HCT116 (cell line): ENCODE measurements around the gene SUCLG1. TPM values are rescaled to one million over a fixed set of nuclear protein-coding genes. Genes with fewer than 3 reads are reported as not detected.

Experiments used
- ATAC-seq: fragments of 200-7000 bp; cut with Tn5 transposase; 2 replicates; pipeline ENCODE4 v1.9.1; 2020; ENCODE audit warnings: mild to moderate bottlenecking, moderate library complexity
- BruUV-seq: library from RNA; stranded (reverse); fragments of 400-500 nt; replicated peaks from 2 replicates; lab custom pipeline; 2021; lab: Mats Ljungman, UMichigan
- CTCF ChIA-PET: fragments of 300-600 bp; sonication (Branson Sonifier 250); formaldehyde crosslinking; loops from one replicate; lab custom pipeline; 2021; ENCODE audit warnings: antibody characterized with exemption; lab: Charles Lee
- POLR2A ChIA-PET: fragments of 300-600, 350-600 bp; sonication (Branson Sonifier 250); formaldehyde crosslinking; loops from one replicate; lab custom pipeline; 2021; ENCODE audit warnings: antibody characterized with exemption; lab: Charles Lee
- RAD21 ChIA-PET, 2 experiments: fragments of 300-600 bp; sonication (Branson Sonifier 250); formaldehyde crosslinking; loops; one replicate each; lab custom pipeline; 2023; ENCODE audit warnings: low total read pairs in 2 of 2; ENCODE audit not compliant: uncharacterized antibody in 2 of 2, unreplicated experiment in 2 of 2, low non-redundant PET in 1 of 2; lab: Charles Lee
- DNase-seq: peaks from one replicate; pipeline ENCODE4 v3.0.0-alpha.2; 2010; ENCODE audit warnings: low read depth, low spot score
- H2AFZ ChIP-seq: fragments of 200-600 bp; shearing (Covaris generic), sonication (generic); 2 replicates; pipeline ENCODE4 v1.6.1; 2017; ENCODE audit warnings: low read depth, mixed run types, mixed read lengths, antibody characterized with exemption, low read length; ENCODE audit not compliant: poor library complexity, severe bottlenecking
- H3K27ac ChIP-seq: 2 replicates; pipeline ENCODE4 v1.5.1; 2012; ENCODE audit warnings: low read depth, low read length
- H3K27me3 ChIP-seq: fragments of 200-600 bp; sonication (generic); 2 replicates; pipeline ENCODE4 v1.6.1; 2016; ENCODE audit warnings: mixed run types, low read length, mixed read lengths; ENCODE audit not compliant: insufficient read depth
- H3K36me3 ChIP-seq, 2 experiments: fragments of 200-500 bp in 1 of 2; fragments of 200-600 bp in 1 of 2; sonication (Bioruptor generic) in 1 of 2; sonication (generic) in 1 of 2; 2 replicates each; pipeline versions ENCODE4 v1.5.1 to v1.6.1; 2014 to 2016; ENCODE audit warnings: low read length in 2 of 2, inconsistent platforms in 1 of 2, mixed read lengths in 1 of 2, mixed run types in 1 of 2; ENCODE audit not compliant: insufficient read depth in 2 of 2, control insufficient read depth in 1 of 2
- H3K4me1 ChIP-seq, 2 experiments: fragments of 200-600 bp in 1 of 2; sonication (generic) in 1 of 2; 2 replicates each; pipeline versions ENCODE4 v1.5.1 to v1.6.1; 2012 to 2017; ENCODE audit warnings: low read length in 2 of 2, inconsistent platforms in 1 of 2, mild to moderate bottlenecking in 1 of 2, mixed read lengths in 1 of 2, mixed run types in 1 of 2, moderate library complexity in 1 of 2; ENCODE audit not compliant: insufficient read depth in 2 of 2, control insufficient read depth in 1 of 2
- H3K4me2 ChIP-seq: fragments of 200-600 bp; sonication (generic); 2 replicates; pipeline ENCODE4 v1.6.1; 2017; ENCODE audit warnings: mixed run types, low read length, mixed read lengths
- H3K4me3 ChIP-seq, 2 experiments: fragments of 200-600 bp in 1 of 2; sonication (generic) in 1 of 2; replicated peaks in 1 of 2; 2 replicates each; pipeline ENCODE4 v1.5.1; 2011 to 2016; ENCODE audit warnings: low read length in 2 of 2, control low read depth in 1 of 2, low read depth in 1 of 2, mild to moderate bottlenecking in 1 of 2, mixed read lengths in 1 of 2, mixed run types in 1 of 2
- H3K79me2 ChIP-seq: fragments of 200-600 bp; sonication (generic); 2 replicates; pipeline ENCODE4 v1.6.1; 2017; ENCODE audit warnings: mild to moderate bottlenecking, mixed run types, low read length, moderate library complexity, mixed read lengths; ENCODE audit not compliant: insufficient read depth
- H3K9ac ChIP-seq: fragments of 200-600 bp; sonication (generic); 2 replicates; pipeline ENCODE4 v1.6.1; 2016; ENCODE audit warnings: low read length, mixed read lengths
- H3K9me2 ChIP-seq: fragments of 200-600 bp; sonication (generic), shearing (Covaris generic); 2 replicates; pipeline ENCODE4 v1.6.1; 2017; ENCODE audit warnings: mixed run types, mild to moderate bottlenecking, moderate library complexity; ENCODE audit not compliant: insufficient read depth
- H3K9me3 ChIP-seq, 2 experiments: fragments of 200-500 bp in 1 of 2; fragments of 200-600 bp in 1 of 2; sonication (Bioruptor generic) in 1 of 2; sonication (generic) in 1 of 2; 2 replicates each; pipeline ENCODE4 v1.6.1; 2014 to 2017; ENCODE audit warnings: low read length in 2 of 2, mixed read lengths in 2 of 2, inconsistent platforms in 1 of 2, low read depth in 1 of 2, mild to moderate bottlenecking in 1 of 2, mixed run types in 1 of 2, moderate library complexity in 1 of 2; ENCODE audit not compliant: control insufficient read depth in 1 of 2, insufficient read depth in 1 of 2
- H4K20me1 ChIP-seq: fragments of 200-600 bp; sonication (generic), shearing (Covaris generic); 2 replicates; pipeline ENCODE4 v1.6.1; 2017; ENCODE audit warnings: mixed run types, mild to moderate bottlenecking, moderate library complexity; ENCODE audit not compliant: insufficient read depth
- CBX3 ChIP-seq: IDR thresholded peaks from 2 replicates; pipeline ENCODE4 v1.6.1; 2012; ENCODE audit warnings: low read depth
- CEBPB ChIP-seq: IDR thresholded peaks from 2 replicates; pipeline ENCODE4 v1.6.1; 2012; ENCODE audit warnings: low read depth
- EGR1 ChIP-seq: IDR thresholded peaks from 2 replicates; pipeline ENCODE4 v1.6.1; 2012; ENCODE audit warnings: low read depth
- ELF1 ChIP-seq: IDR thresholded peaks from 2 replicates; pipeline ENCODE4 v1.6.1; 2012; ENCODE audit warnings: low read depth, borderline replicate concordance
- FOSL1 ChIP-seq: IDR thresholded peaks from 2 replicates; pipeline ENCODE4 v1.6.1; 2012; ENCODE audit warnings: low read depth
- JUND ChIP-seq: IDR thresholded peaks from 2 replicates; pipeline ENCODE4 v1.6.1; 2012
- POLR2A ChIP-seq: IDR thresholded peaks from 2 replicates; pipeline ENCODE4 v1.7.0; 2011; ENCODE audit warnings: borderline replicate concordance; ENCODE audit not compliant: insufficient read depth, insufficient read length; ENCODE audit errors: extremely low read depth
- POLR2AphosphoS5 ChIP-seq: IDR thresholded peaks from 2 replicates; pipeline ENCODE4 v1.6.1; 2011; ENCODE audit warnings: mild to moderate bottlenecking, low read depth, low read length, moderate library complexity
- RAD21 ChIP-seq: IDR thresholded peaks from 2 replicates; pipeline ENCODE4 v1.6.1; 2012; ENCODE audit warnings: low read depth, mild to moderate bottlenecking
- SP1 ChIP-seq: IDR thresholded peaks from 2 replicates; pipeline ENCODE4 v1.6.1; 2012; ENCODE audit warnings: low read depth
- SRF ChIP-seq: IDR thresholded peaks from 2 replicates; pipeline ENCODE4 v1.6.1; 2012; ENCODE audit warnings: low read depth
- TCF7L2 ChIP-seq: IDR thresholded peaks from 2 replicates; pipeline ENCODE4 v1.7.0; 2011; ENCODE audit warnings: borderline replicate concordance, inconsistent platforms; ENCODE audit not compliant: insufficient read depth, insufficient read length; ENCODE audit errors: extremely low read depth
- YY1 ChIP-seq: IDR thresholded peaks from 2 replicates; pipeline ENCODE4 v1.6.1; 2011; ENCODE audit warnings: low read length, low read depth, moderate library complexity, mild to moderate bottlenecking; ENCODE audit not compliant: insufficient replicate concordance; ENCODE audit errors: extremely low read depth
- ZFX ChIP-seq: fragments of 450-650 bp; IDR thresholded peaks from 2 replicates; pipeline ENCODE4 v1.6.1; 2017
- ZNF274 ChIP-seq: fragments of 200-500 bp; sonication (Bioruptor generic); IDR thresholded peaks from 2 replicates; pipeline ENCODE4 v1.6.1; 2014; ENCODE audit warnings: mild to moderate bottlenecking, low read depth, low read length, inconsistent platforms
- intact Hi-C: fragments of 100-400 bp; cut with micrococcal nuclease; formaldehyde crosslinking; loops from 2 replicates; pipeline ENCODE4 v1.10.0; 2022
- total RNA-seq: library from RNA; stranded (reverse); gene quantifications from one replicate; pipeline ENCODE4 v1.2.1, GENCODE V29; 2021; ENCODE audit not compliant: unreplicated experiment
- TF ChIP-seq, protein P1 (sequence below): IDR thresholded peaks from 2 replicates; pipeline ENCODE4 v1.6.1; 2011; ENCODE audit warnings: mild to moderate bottlenecking, low read length, moderate library complexity; ENCODE audit not compliant: insufficient replicate concordance; ENCODE audit errors: extremely low read depth
- TF ChIP-seq, protein P2 (sequence below): IDR thresholded peaks from 2 replicates; pipeline ENCODE4 v1.6.1; 2012
- TF ChIP-seq, protein P3 (sequence below): IDR thresholded peaks from 2 replicates; pipeline ENCODE4 v1.6.1; 2012; ENCODE audit warnings: low read depth
- TF ChIP-seq, protein P4 (sequence below), 3 experiments: fragments of 200-600 bp in 1 of 3; sonication (generic) in 1 of 3; IDR thresholded peaks in 2 of 3; conservative IDR thresholded peaks in 1 of 3; 2 replicates each; pipeline ENCODE4 v1.5.1; 2012 to 2017; ENCODE audit warnings: low read depth in 2 of 3, low read length in 2 of 3, antibody characterized with exemption in 1 of 3, borderline replicate concordance in 1 of 3, control low read depth in 1 of 3, mild to moderate bottlenecking in 1 of 3, mixed read lengths in 1 of 3, mixed run types in 1 of 3, moderate library complexity in 1 of 3; ENCODE audit not compliant: insufficient read depth in 1 of 3
- TF ChIP-seq, protein P5 (sequence below): IDR thresholded peaks from 2 replicates; pipeline ENCODE4 v1.6.1; 2012

Gene SUCLG1
- total RNA-seq, 1 experiment from 2014 or later: 56.3 TPM

DNA sequence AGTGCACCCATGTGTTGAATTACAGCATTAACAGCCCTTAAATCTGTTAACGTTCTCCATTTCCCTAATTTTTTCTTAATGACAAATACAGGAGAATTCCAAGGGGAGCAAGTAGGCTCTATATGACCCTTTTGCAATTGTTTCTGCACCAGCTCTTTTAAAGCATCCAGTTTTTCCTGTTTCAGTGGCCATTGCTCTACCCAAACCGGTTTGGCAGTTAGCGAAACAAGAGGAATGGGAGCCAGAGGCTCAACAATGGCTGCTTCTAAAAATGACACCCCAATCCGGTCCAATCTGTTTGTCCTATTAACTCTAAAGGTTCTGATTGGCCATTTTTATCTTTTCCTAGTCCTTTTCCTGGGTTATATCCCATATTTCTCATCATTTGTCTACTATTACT, 15.1 kb upstream of the SUCLG1 start:
- intact Hi-C loops: no loop called here
- TF ChIP-seq ELF1: no peak
- no peak for TF ChIP-seq FOSL1
- no peak for TF ChIP-seq RAD21
- no peak for TF ChIP-seq JUND
- TF ChIP-seq, protein P1, sequence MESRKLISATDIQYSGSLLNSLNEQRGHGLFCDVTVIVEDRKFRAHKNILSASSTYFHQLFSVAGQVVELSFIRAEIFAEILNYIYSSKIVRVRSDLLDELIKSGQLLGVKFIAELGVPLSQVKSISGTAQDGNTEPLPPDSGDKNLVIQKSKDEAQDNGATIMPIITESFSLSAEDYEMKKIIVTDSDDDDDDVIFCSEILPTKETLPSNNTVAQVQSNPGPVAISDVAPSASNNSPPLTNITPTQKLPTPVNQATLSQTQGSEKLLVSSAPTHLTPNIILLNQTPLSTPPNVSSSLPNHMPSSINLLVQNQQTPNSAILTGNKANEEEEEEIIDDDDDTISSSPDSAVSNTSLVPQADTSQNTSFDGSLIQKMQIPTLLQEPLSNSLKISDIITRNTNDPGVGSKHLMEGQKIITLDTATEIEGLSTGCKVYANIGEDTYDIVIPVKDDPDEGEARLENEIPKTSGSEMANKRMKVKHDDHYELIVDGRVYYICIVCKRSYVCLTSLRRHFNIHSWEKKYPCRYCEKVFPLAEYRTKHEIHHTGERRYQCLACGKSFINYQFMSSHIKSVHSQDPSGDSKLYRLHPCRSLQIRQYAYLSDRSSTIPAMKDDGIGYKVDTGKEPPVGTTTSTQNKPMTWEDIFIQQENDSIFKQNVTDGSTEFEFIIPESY: no peak
- TF ChIP-seq, protein P2, sequence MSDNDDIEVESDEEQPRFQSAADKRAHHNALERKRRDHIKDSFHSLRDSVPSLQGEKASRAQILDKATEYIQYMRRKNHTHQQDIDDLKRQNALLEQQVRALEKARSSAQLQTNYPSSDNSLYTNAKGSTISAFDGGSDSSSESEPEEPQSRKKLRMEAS: no peak
- TF ChIP-seq CEBPB: no peak
- TF ChIP-seq, protein P3, sequence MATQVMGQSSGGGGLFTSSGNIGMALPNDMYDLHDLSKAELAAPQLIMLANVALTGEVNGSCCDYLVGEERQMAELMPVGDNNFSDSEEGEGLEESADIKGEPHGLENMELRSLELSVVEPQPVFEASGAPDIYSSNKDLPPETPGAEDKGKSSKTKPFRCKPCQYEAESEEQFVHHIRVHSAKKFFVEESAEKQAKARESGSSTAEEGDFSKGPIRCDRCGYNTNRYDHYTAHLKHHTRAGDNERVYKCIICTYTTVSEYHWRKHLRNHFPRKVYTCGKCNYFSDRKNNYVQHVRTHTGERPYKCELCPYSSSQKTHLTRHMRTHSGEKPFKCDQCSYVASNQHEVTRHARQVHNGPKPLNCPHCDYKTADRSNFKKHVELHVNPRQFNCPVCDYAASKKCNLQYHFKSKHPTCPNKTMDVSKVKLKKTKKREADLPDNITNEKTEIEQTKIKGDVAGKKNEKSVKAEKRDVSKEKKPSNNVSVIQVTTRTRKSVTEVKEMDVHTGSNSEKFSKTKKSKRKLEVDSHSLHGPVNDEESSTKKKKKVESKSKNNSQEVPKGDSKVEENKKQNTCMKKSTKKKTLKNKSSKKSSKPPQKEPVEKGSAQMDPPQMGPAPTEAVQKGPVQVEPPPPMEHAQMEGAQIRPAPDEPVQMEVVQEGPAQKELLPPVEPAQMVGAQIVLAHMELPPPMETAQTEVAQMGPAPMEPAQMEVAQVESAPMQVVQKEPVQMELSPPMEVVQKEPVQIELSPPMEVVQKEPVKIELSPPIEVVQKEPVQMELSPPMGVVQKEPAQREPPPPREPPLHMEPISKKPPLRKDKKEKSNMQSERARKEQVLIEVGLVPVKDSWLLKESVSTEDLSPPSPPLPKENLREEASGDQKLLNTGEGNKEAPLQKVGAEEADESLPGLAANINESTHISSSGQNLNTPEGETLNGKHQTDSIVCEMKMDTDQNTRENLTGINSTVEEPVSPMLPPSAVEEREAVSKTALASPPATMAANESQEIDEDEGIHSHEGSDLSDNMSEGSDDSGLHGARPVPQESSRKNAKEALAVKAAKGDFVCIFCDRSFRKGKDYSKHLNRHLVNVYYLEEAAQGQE: no peak
- TF ChIP-seq EGR1: no peak
- TF ChIP-seq CBX3: no peak
- TF ChIP-seq TCF7L2: no peak
- TF ChIP-seq, protein P4, sequence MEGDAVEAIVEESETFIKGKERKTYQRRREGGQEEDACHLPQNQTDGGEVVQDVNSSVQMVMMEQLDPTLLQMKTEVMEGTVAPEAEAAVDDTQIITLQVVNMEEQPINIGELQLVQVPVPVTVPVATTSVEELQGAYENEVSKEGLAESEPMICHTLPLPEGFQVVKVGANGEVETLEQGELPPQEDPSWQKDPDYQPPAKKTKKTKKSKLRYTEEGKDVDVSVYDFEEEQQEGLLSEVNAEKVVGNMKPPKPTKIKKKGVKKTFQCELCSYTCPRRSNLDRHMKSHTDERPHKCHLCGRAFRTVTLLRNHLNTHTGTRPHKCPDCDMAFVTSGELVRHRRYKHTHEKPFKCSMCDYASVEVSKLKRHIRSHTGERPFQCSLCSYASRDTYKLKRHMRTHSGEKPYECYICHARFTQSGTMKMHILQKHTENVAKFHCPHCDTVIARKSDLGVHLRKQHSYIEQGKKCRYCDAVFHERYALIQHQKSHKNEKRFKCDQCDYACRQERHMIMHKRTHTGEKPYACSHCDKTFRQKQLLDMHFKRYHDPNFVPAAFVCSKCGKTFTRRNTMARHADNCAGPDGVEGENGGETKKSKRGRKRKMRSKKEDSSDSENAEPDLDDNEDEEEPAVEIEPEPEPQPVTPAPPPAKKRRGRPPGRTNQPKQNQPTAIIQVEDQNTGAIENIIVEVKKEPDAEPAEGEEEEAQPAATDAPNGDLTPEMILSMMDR (IDR thresholded peaks at IDR 0.05 in 2 of 3, conservative IDR thresholded peaks at IDR 0.05 in 1 of 3; ENCODE audit: borderline replicate concordance in 1 of 3, insufficient read depth in 1 of 3, low read depth in 2 of 3, low read length in 2 of 3): no peak
- TF ChIP-seq ZNF274: no peak
- TF ChIP-seq YY1: no peak
- no peak for TF ChIP-seq ZFX
- TF ChIP-seq POLR2A: no peak
- TF ChIP-seq, protein P5, sequence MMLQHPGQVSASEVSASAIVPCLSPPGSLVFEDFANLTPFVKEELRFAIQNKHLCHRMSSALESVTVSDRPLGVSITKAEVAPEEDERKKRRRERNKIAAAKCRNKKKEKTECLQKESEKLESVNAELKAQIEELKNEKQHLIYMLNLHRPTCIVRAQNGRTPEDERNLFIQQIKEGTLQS: no peak
- TF ChIP-seq POLR2AphosphoS5: no peak
- TF ChIP-seq SRF: no peak
- no peak for TF ChIP-seq SP1
- no peak for ATAC-seq
- H3K9me3 ChIP-seq: peaks cover 8 to 11% of the 10 kb centered on the region in 2 experiments; a peak in 3 of 4 replicates
- ChIA-PET CTCF (no interaction called here), RAD21 (no interaction called here), POLR2A (no interaction called here)
- H3K9me2 ChIP-seq: no peaks in the 10 kb centered on the region
- no peak overlapping the region for H3K27ac ChIP-seq
- H3K36me3 ChIP-seq: no peaks in the 10 kb centered on the region
- no peaks in the 10 kb centered on the region for H3K4me1 ChIP-seq
- no peak for DNase-seq
- no peak overlapping the region for H3K9ac ChIP-seq
- no peak overlapping the region for H2AFZ ChIP-seq
- BruUV-seq: no TSS peak
- no peaks in the 10 kb centered on the region for H4K20me1 ChIP-seq
- H3K79me2 ChIP-seq: no peaks in the 10 kb centered on the region
- H3K4me2 ChIP-seq: no peak overlapping the region
- no peak overlapping the region for H3K4me3 ChIP-seq
- no peaks in the 10 kb centered on the region for H3K27me3 ChIP-seq
